Measurements from ENCODE around the gene PKD2L2.

PKD2L2 gene

DNA sequence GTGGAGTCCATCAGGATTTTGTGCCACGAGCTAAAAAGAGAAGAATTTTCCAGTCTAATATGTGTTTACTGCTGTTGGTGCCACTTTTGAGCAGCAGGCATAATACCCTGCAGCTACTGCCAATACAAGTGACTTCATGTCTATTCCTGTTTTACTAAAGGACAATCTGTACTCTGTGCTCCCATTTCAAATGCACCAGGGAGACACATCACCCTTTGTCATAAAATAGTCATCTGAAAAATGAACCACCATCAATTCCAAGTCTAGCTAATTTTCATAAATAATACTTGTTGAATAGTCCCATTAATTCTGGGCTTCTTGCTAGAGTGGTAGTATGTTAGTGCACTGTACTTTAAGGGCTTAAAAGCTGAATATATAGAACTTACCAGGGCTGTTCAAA is 8.9 kb upstream of the PKD2L2 start:
- DNase-seq (ENCODE audit: low read depth, low spot score): no peak
- H3K27ac ChIP-seq: peak overlapping the region; percentile 61

DNA sequence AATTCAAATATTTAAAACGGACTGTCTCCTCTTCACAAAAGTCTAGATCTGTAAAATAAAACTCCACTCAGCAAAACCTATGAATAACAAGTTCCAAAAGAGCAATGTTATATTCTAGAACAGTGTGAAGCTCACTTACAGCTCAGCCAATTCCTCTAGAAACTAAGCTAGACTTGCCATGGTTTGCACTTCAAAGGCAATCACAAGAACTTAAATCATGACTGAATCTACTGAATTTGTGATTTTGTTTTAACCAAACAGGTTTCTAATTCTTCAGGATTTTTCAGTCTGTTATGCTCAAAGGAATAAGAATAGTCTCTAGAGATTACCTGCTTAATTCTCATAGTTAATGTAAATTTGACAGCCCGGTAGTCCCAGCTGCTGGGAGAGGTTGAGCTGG is 1.4 kb upstream of the PKD2L2 start:
- DNase-seq (ENCODE audit: low read depth, low spot score): no peak
- peak overlapping the region; percentile 61 for H3K27ac ChIP-seq

DNA sequence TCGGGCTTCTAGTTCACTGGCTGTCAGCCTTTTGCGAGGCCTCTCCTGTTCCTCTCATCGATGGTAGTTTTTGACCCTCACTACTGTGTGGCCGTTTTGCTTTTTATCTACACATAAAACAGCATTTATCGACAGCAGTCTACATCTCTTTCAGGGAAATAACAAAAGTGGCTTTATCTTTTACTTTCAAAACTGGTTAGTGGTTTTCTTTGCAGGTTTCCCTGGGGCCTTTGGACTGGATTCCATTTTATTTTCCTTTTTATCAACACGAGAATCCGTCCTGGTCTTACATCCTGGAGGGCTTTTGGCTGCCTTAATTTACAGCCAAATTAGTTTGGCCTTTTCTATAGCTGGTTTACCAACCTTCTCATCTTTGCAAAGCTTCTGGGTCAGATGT is 793 bp upstream of the PKD2L2 start:
- no peak for DNase-seq (ENCODE audit: low read depth, low spot score)
- H3K27ac ChIP-seq: peak overlapping the region; percentile 61

- no peak for DNase-seq (ENCODE audit: low read depth, low spot score)
- H3K27ac ChIP-seq: no peak overlapping the region
Measured at GRCh38 chr5:137890845-137891244, 1.6 kb downstream of the PKD2L2 start.

- no peak for DNase-seq (ENCODE audit: low read depth, low spot score)
- no peak overlapping the region for H3K27ac ChIP-seq
Measured at GRCh38 chr5:137891849-137892248, 2.6 kb downstream of the PKD2L2 start.

GRCh38 chr5:137894586-137894985 is 5.3 kb downstream of the PKD2L2 start:
- no peak overlapping the region for H3K27ac ChIP-seq
- DNase-seq (ENCODE audit: low read depth, low spot score): no peak

GRCh38 chr5:137896560-137896959 is 7.3 kb downstream of the PKD2L2 start:
- no peak overlapping the region for H3K27ac ChIP-seq
- DNase-seq (ENCODE audit: low read depth, low spot score): no peak

GRCh38 chr5:137899493-137899892 is 10.2 kb downstream of the PKD2L2 start:
- DNase-seq (ENCODE audit: low read depth, low spot score): no peak
- no peak overlapping the region for H3K27ac ChIP-seq

- no peak for DNase-seq (ENCODE audit: low read depth, low spot score)
- no peak overlapping the region for H3K27ac ChIP-seq
Measured at GRCh38 chr5:137901011-137901817, 12.0 kb downstream of the PKD2L2 start.

- DNase-seq (ENCODE audit: low read depth, low spot score): no peak
- H3K27ac ChIP-seq: no peak overlapping the region
Measured at GRCh38 chr5:137902408-137903133, 13.3 kb downstream of the PKD2L2 start.

GRCh38 chr5:137914758-137915157 is 25.5 kb downstream of the PKD2L2 start:
- H3K27ac ChIP-seq: no peak overlapping the region
- no peak for DNase-seq (ENCODE audit: low read depth, low spot score)

DNA sequence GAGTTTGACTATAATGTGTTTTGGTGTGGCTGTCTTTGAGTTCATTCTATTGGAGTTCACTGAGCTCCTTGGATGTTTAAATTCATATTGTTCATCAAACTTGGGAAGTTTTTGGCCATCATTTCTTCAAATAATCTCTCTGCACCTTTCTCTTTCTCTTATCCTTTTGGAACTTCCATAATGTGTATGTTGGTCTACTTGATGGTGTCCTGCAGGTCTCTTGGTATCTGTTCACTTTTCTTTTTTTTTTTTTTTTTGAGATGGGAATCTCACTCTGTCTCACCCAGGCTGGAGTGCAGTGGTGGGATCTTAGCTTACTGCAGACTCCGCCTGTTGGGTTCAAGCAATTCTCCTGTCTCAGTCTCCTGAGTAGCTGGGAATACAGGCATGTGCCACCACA is 27.7 kb downstream of the PKD2L2 start:
- DNase-seq (ENCODE audit: low read depth, low spot score): no peak
- H3K27ac ChIP-seq: no peak overlapping the region

GRCh38 chr5:137921931-137922330 is 32.7 kb downstream of the PKD2L2 start:
- H3K27ac ChIP-seq: no peak overlapping the region
- peak; percentile 24 for DNase-seq (ENCODE audit: low read depth, low spot score)

GRCh38 chr5:137923856-137924255 is 34.6 kb downstream of the PKD2L2 start:
- DNase-seq (ENCODE audit: low read depth, low spot score): no peak
- H3K27ac ChIP-seq: no peak overlapping the region

- no peak for DNase-seq (ENCODE audit: low read depth, low spot score)
- H3K27ac ChIP-seq: no peak overlapping the region
Measured at GRCh38 chr5:137932800-137933199, 43.5 kb downstream of the PKD2L2 start.

- no peak overlapping the region for H3K27ac ChIP-seq
- no peak for DNase-seq (ENCODE audit: low read depth, low spot score)
Measured at GRCh38 chr5:137933491-137933911, 44.2 kb downstream of the PKD2L2 start.

- DNase-seq (ENCODE audit: low read depth, low spot score): no peak
- H3K27ac ChIP-seq: no peak overlapping the region
Measured at GRCh38 chr5:137935190-137935589, 45.9 kb downstream of the PKD2L2 start.

GRCh38 chr5:137935694-137936093 is 46.4 kb downstream of the PKD2L2 start:
- no peak overlapping the region for H3K27ac ChIP-seq
- no peak for DNase-seq (ENCODE audit: low read depth, low spot score)

GRCh38 chr5:137937994-137938750 is 48.9 kb downstream of the PKD2L2 start:
- H3K27ac ChIP-seq: no peak overlapping the region
- no peak for DNase-seq (ENCODE audit: low read depth, low spot score)

DNA sequence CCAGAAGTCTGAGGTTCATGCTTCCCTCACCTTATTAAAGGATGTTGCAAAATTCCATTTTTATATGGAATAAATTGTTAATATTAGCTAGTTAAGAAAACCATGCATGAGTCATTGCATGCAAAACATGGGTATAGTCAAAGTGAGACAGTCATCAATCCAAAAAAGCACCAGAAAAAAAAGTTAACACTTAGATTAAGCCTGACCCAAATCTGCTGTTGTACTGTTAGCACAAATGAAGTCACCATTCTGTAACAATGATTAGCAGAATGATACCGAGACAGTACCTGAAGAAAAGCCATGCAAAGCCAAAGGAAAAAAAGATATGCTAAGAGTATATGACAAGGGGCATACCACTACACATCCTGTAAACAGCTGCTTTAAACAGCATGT is 49.5 kb downstream of the PKD2L2 start:
- H3K27ac ChIP-seq: no peak overlapping the region
- no peak for DNase-seq (ENCODE audit: low read depth, low spot score)

GRCh38 chr5:137939331-137939730 is 50.1 kb downstream of the PKD2L2 start:
- no peak for DNase-seq (ENCODE audit: low read depth, low spot score)
- H3K27ac ChIP-seq: no peak overlapping the region

All from epithelial cell of prostate (primary cell).